ENCODE data around the gene ISL2.
"Not testable (repeated sequence)": the region's sequence is repeated elsewhere in the genome, so short reads cannot be mapped to it uniquely, and the experiment has no call there.

The ISL2 gene

DNA sequence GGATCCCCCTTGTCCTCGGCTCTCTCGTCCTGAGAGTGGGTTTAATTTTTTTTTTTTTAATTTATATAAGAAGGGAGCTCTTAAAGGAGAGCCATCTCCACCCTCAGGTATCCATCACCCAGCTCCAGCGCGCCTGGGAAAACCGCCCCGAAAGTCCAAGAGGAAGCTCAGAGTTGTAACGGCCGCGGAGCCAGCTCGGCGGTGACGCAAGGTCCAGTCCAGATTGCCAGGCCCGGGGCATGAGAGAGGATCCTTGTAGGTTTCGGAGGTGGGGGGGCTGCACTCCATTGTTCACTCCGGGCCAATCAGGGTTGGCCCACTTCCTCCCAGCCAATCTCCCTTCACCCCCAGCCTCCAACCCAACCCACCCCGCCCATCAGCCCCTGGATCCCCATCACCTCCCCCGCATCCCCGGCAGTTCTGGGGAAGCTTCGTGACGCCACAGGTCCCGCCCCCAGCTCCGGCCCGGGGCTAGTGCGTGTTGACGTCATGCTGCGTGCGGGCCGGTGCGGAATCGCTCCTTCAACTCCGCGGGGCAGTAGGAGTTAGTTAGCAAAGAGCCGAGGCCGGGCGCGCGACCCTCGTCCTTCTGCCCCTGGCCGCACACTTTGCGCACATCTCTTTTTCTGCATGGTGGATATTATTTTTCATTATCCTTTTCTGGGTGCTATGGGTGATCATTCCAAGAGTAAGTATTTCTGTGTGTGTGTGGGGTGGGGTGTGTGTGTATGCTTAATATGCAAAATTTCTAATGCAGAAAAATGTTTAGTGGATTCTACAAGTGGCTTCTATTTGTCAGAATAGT lies at the start of gene ISL2:
Gene ISL2, plus strand, starts transcription at position 520 of the 805 bp plus-strand sequence. Its CDS starts 111 bp downstream, at position 631.
- H3K27ac ChIP-seq, result peak within 1 kb of the TSS; percentile 21; the same call in 1 of the 2 replicates
- no peak for TF ChIP-seq CTCF (IDR thresholded peaks at IDR 0.05)
- TF ChIP-seq ZFX (IDR thresholded peaks at IDR 0.05; ENCODE audit: borderline replicate concordance), result no peak

DNA sequence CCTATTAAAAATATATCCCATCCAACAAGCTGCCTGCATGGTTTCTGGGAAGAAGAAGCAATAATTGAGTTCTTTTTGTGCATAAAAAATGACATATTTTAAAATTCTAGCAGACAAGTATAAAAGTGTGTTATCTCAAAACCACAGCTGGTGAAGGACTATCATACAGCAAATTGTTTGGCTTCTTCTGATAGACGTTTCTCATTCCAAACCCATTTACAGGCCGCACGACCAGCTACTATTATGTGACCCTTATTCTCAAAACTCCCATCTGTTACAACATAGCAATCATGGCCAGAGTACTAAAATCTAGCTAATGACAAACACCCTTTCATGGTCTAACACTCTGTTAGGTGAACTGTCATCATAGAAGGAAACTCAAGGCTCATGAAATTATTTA lies 47.0 kb upstream of the ISL2 start:
- TF ChIP-seq CTCF (IDR thresholded peaks at IDR 0.05) (no peak), ZFX (IDR thresholded peaks at IDR 0.05; ENCODE audit: borderline replicate concordance) (no peak)
- H3K27ac ChIP-seq, result no peak overlapping the region

- TF ChIP-seq CTCF (IDR thresholded peaks at IDR 0.05), result no peak
- no peak for TF ChIP-seq ZFX (IDR thresholded peaks at IDR 0.05; ENCODE audit: borderline replicate concordance)
- H3K27ac ChIP-seq, result no peak overlapping the region
Observed at GRCh38 chr15:76293361-76293760, 43.2 kb upstream of the ISL2 start.

- not testable (repeated sequence) for H3K27ac ChIP-seq
Observed at GRCh38 chr15:76294463-76294862, 42.1 kb upstream of the ISL2 start.

- TF ChIP-seq ZFX (IDR thresholded peaks at IDR 0.05; ENCODE audit: borderline replicate concordance) (no peak), CTCF (IDR thresholded peaks at IDR 0.05) (no peak)
- no peak overlapping the region for H3K27ac ChIP-seq
Observed at GRCh38 chr15:76296849-76297248, 39.7 kb upstream of the ISL2 start.

DNA sequence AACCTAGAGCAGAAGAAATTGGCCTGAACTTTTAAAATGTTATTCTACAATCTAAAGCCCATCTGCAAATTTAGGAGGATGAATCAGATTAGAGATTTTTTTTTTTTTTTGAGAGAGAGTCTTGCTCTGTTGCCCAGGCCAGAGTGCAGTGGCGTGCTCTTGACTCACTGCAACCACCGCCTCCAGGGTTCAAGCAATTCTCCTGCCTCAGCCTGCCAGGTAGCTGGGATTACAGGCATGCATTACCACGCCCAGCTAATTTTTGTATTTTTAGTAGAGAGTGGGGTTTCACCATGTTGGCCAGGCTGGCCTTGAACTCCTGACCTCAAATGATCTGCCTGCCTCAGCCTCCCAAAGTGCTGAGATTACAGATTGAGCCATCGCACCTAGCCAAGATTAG lies 38.6 kb upstream of the ISL2 start:
- H3K27ac ChIP-seq, result not testable (repeated sequence)

- no peak for TF ChIP-seq CTCF (IDR thresholded peaks at IDR 0.05)
- no peak overlapping the region for H3K27ac ChIP-seq
Observed at GRCh38 chr15:76298986-76299385, 37.6 kb upstream of the ISL2 start.

GRCh38 chr15:76299786-76300185 lies 36.8 kb upstream of the ISL2 start:
- TF ChIP-seq CTCF (IDR thresholded peaks at IDR 0.05), result no peak
- no peak for TF ChIP-seq ZFX (IDR thresholded peaks at IDR 0.05; ENCODE audit: borderline replicate concordance)

More at GRCh38 chr15:76299786-76300185, 36.8 kb upstream of the ISL2 start:
- H3K27ac ChIP-seq, result no peak overlapping the region
